ENCODE data around the gene ZDHHC11.
"Not testable (repeated sequence)": the region's sequence is repeated elsewhere in the genome, so short reads cannot be mapped to it uniquely, and the experiment has no call there.

Gene ZDHHC11

GRCh38 chr5:778421-778820, 72.4 kb downstream of the ZDHHC11 start:
- not testable (repeated sequence) for H3K4me3 ChIP-seq (ENCODE audit: low read depth, low read length); DNase-seq (ENCODE audit: low read depth)

GRCh38 chr5:777756-778161, 73.0 kb downstream of the ZDHHC11 start:
- H3K4me3 ChIP-seq (ENCODE audit: low read depth, low read length), result no peak overlapping the region
- DNase-seq (ENCODE audit: low read depth), result no peak
- TF ChIP-seq CTCF (IDR thresholded peaks at IDR 0.05; ENCODE audit: control insufficient read depth, extremely low read depth, insufficient read depth), result no peak

GRCh38 chr5:776862-777711, 73.7 kb downstream of the ZDHHC11 start:
- TF ChIP-seq CTCF (IDR thresholded peaks at IDR 0.05; ENCODE audit: control insufficient read depth, extremely low read depth, insufficient read depth), result no peak
- no peak for DNase-seq (ENCODE audit: low read depth)
- no peak overlapping the region for H3K4me3 ChIP-seq (ENCODE audit: low read depth, low read length)

- no peak overlapping the region for H3K4me3 ChIP-seq (ENCODE audit: low read depth, low read length)
- DNase-seq (ENCODE audit: low read depth), result no peak
- TF ChIP-seq CTCF (IDR thresholded peaks at IDR 0.05; ENCODE audit: control insufficient read depth, extremely low read depth, insufficient read depth), result no peak
Observed at GRCh38 chr5:775961-776861, 74.6 kb downstream of the ZDHHC11 start.

- not testable (repeated sequence) for H3K4me3 ChIP-seq (ENCODE audit: low read depth, low read length); DNase-seq (ENCODE audit: low read depth)
Observed at GRCh38 chr5:775595-775960, 75.2 kb downstream of the ZDHHC11 start.

- H3K4me3 ChIP-seq (ENCODE audit: low read depth, low read length); DNase-seq (ENCODE audit: low read depth): not testable (repeated sequence)
Observed at GRCh38 chr5:774854-775505, 75.8 kb downstream of the ZDHHC11 start.

GRCh38 chr5:774304-774703, 76.5 kb downstream of the ZDHHC11 start:
- H3K4me3 ChIP-seq (ENCODE audit: low read depth, low read length); DNase-seq (ENCODE audit: low read depth): not testable (repeated sequence)

GRCh38 chr5:773517-774264, 77.1 kb downstream of the ZDHHC11 start:
- no peak for TF ChIP-seq CTCF (IDR thresholded peaks at IDR 0.05; ENCODE audit: control insufficient read depth, extremely low read depth, insufficient read depth)
- no peak for DNase-seq (ENCODE audit: low read depth)
- no peak overlapping the region for H3K4me3 ChIP-seq (ENCODE audit: low read depth, low read length)

- H3K4me3 ChIP-seq (ENCODE audit: low read depth, low read length); DNase-seq (ENCODE audit: low read depth): not testable (repeated sequence)
Observed at GRCh38 chr5:772931-773330, 77.9 kb downstream of the ZDHHC11 start.

GRCh38 chr5:772547-772890, 78.3 kb downstream of the ZDHHC11 start:
- not testable (repeated sequence) for DNase-seq (ENCODE audit: low read depth); H3K4me3 ChIP-seq (ENCODE audit: low read depth, low read length)

GRCh38 chr5:771841-772546, 78.8 kb downstream of the ZDHHC11 start:
- H3K4me3 ChIP-seq (ENCODE audit: low read depth, low read length); DNase-seq (ENCODE audit: low read depth): not testable (repeated sequence)

- H3K4me3 ChIP-seq (ENCODE audit: low read depth, low read length); DNase-seq (ENCODE audit: low read depth): not testable (repeated sequence)
Observed at GRCh38 chr5:771087-771781, 79.6 kb downstream of the ZDHHC11 start.
